GM12878 (cell line): ENCODE data around the gene NPRL2. TPM values are rescaled to one million over a fixed set of nuclear protein-coding genes. Genes with fewer than 3 reads are reported as not detected.

Source experiments
- ATAC-seq: fragments of 200-7000 bp; cut with Tn5 transposase; 3 replicates; pipeline ENCODE4 v1.9.1; 2020; ENCODE audit warnings: mild to moderate bottlenecking, moderate library complexity
- BruUV-seq: library from RNA; stranded (reverse); fragments of 400-500 nt; replicated peaks from 2 replicates; lab custom pipeline; 2021; lab: Mats Ljungman, UMichigan
- CTCF ChIA-PET: fragments of 300-600 bp; sonication (Branson Sonifier 250); formaldehyde crosslinking; extraction: SDS; loops from one replicate; lab custom pipeline; 2021; ENCODE audit warnings: inconsistent platforms; lab: Yijun Ruan, JAX
- POLR2A ChIA-PET: fragments of 350-600 bp; formaldehyde crosslinking; extraction: SDS; loops from one replicate; lab custom pipeline; 2021; ENCODE audit warnings: inconsistent platforms; lab: Charles Lee
- RAD21 ChIA-PET: fragments of 300-600 bp; sonication (Branson Sonifier 250); formaldehyde crosslinking; loops from one replicate; lab custom pipeline; 2023; ENCODE audit warnings: antibody characterized with exemption; ENCODE audit not compliant: unreplicated experiment; lab: Charles Lee
- SMC1A ChIA-PET: fragments of 300-600 bp; sonication (Branson Sonifier 250); formaldehyde crosslinking; loops from one replicate; lab custom pipeline; 2023; ENCODE audit not compliant: unreplicated experiment, uncharacterized antibody; lab: Charles Lee
- DNase-seq: peaks from one replicate; pipeline ENCODE4 v3.0.0-alpha.2; 2011; ENCODE audit warnings: low read depth, low spot score
- FAIRE-seq: peaks from 3 replicates; lab custom pipeline; 2011; peaks lifted over from hg19 to GRCh38; lab: Jason Lieb, UNC
- H2AFZ ChIP-seq: 2 replicates; pipeline ENCODE4 v1.6.0; 2011; ENCODE audit warnings: low read depth, low read length, control low read depth; ENCODE audit not compliant: control insufficient read depth
- H3K27ac ChIP-seq: 2 replicates; pipeline ENCODE4 v1.5.1; 2011; ENCODE audit warnings: control low read depth; ENCODE audit not compliant: control insufficient read depth, insufficient read depth
- H3K27me3 ChIP-seq, 2 experiments: replicated peaks in 1 of 2; 2 replicates each; pipeline versions ENCODE4 v1.6.0 to v1.6.1; 2011; ENCODE audit warnings: low read length in 1 of 2; ENCODE audit not compliant: control insufficient read depth in 2 of 2, insufficient read depth in 2 of 2
- H3K36me3 ChIP-seq, 2 experiments: 2 replicates each; pipeline ENCODE4 v1.5.1; 2011; ENCODE audit warnings: low read length in 1 of 2; ENCODE audit not compliant: control insufficient read depth in 2 of 2, insufficient read depth in 2 of 2
- H3K4me1 ChIP-seq: 2 replicates; pipeline ENCODE4 v1.6.1; 2011; ENCODE audit warnings: mild to moderate bottlenecking, low read length, moderate library complexity, mixed read lengths; ENCODE audit not compliant: control insufficient read depth, insufficient read depth
- H3K4me2 ChIP-seq: 2 replicates; pipeline ENCODE4 v1.6.0; 2011; ENCODE audit warnings: control low read depth; ENCODE audit not compliant: control insufficient read depth, insufficient read depth
- H3K4me3 ChIP-seq: fragments of 200-600 bp; sonication (generic); 2 replicates; pipeline ENCODE4 v1.5.1; 2016
- H3K79me2 ChIP-seq: 2 replicates; pipeline ENCODE4 v1.6.0; 2011; ENCODE audit warnings: low read length; ENCODE audit not compliant: control insufficient read depth, insufficient read depth
- H3K9ac ChIP-seq: 2 replicates; pipeline ENCODE4 v1.8.0; 2011; ENCODE audit warnings: low read length, control low read depth, mixed read lengths; ENCODE audit not compliant: control insufficient read depth, insufficient read depth
- H3K9me3 ChIP-seq: replicated peaks from 3 replicates; pipeline ENCODE4 v1.5.1; 2011; ENCODE audit warnings: mild to moderate bottlenecking, low read length; ENCODE audit not compliant: control insufficient read depth, insufficient read depth
- H4K20me1 ChIP-seq: 2 replicates; pipeline ENCODE4 v1.6.0; 2011; ENCODE audit not compliant: control insufficient read depth, insufficient read depth
- IKZF1 ChIP-seq: fragments of 450-650 bp; conservative IDR thresholded peaks from 2 replicates; pipeline ENCODE4 v1.6.1; 2017; ENCODE audit warnings: antibody characterized with exemption, mild to moderate bottlenecking
- NRF1 ChIP-seq: conservative IDR thresholded peaks from 2 replicates; pipeline ENCODE4 v1.6.1; 2011; ENCODE audit warnings: mild to moderate bottlenecking, low read depth, low read length, improper control_type of control experiment
- SIN3A ChIP-seq: IDR thresholded peaks from 2 replicates; pipeline ENCODE4 v1.6.1; 2012; ENCODE audit warnings: low read depth, low read length, improper control_type of control experiment
- STAT1 ChIP-seq: fragments of 450-650 bp; conservative IDR thresholded peaks from 2 replicates; pipeline ENCODE4 v1.6.1; 2014; ENCODE audit warnings: antibody characterized with exemption, mild to moderate bottlenecking
- STAT3 ChIP-seq: IDR thresholded peaks from 2 replicates; pipeline ENCODE4 v1.6.1; 2011; ENCODE audit warnings: low read depth, low read length, improper control_type of control experiment
- USF2 ChIP-seq: IDR thresholded peaks from 2 replicates; pipeline ENCODE4 v1.6.1; 2011; ENCODE audit warnings: low read depth, low read length, improper control_type of control experiment, borderline replicate concordance
- ZZZ3 ChIP-seq: IDR thresholded peaks from 2 replicates; pipeline ENCODE4 v1.6.1; 2011; ENCODE audit warnings: low read depth; ENCODE audit not compliant: control insufficient read depth, insufficient read length
- in situ Hi-C: fragments of 300-500 bp; cut with MboI; formaldehyde crosslinking; loops from 9 replicates; pipeline ENCODE4 v1.14.3; 2018; ENCODE audit warnings: mixed read lengths
- intact Hi-C: fragments of 100-400 bp; cut with micrococcal nuclease; formaldehyde crosslinking; loops from one replicate; pipeline ENCODE4 v1.14.2; 2022; ENCODE audit not compliant: unreplicated experiment
- polyA plus RNA-seq, 11 experiments: library from polyadenylated mRNA; depleted of rRNA in 4 of 11; unstranded in 6 of 11; stranded (reverse) in 5 of 11; fragments of >200 nt; fragmentation: Nextera tagmentation in 4 of 11; fragmentation: Illumina TruSeq in 1 of 11; extraction: Ambion mirVana in 4 of 11; extraction: Trizol in 1 of 11; gene quantifications; 1 replicate in 1 of 11; 2 replicates in 10 of 11; pipeline versions ENCODE4 v1.2.1 to v1.2.3, GENCODE V29; 2011 to 2016; ENCODE audit warnings: inconsistent platforms in 2 of 11, missing spikeins in 2 of 11, low read depth in 1 of 11
- total RNA-seq, 4 experiments: library from RNA; depleted of rRNA in 3 of 4; stranded (reverse); fragments of >200 nt in 3 of 4; fragmentation: Illumina TruSeq in 1 of 4; extraction: Trizol in 1 of 4; gene quantifications; 2 replicates each; pipeline versions ENCODE4 v1.2.1 to v1.2.3, GENCODE V29; 2013 to 2021
- TF ChIP-seq, protein P1 (sequence below): fragments of 450-650 bp; IDR thresholded peaks from 2 replicates; pipeline ENCODE4 v1.6.1; 2018; ENCODE audit warnings: mild to moderate bottlenecking, low read depth, moderate library complexity; ENCODE audit not compliant: partially characterized antibody
- TF ChIP-seq, protein P2 (sequence below): fragments of 150-350 bp; IDR thresholded peaks from 2 replicates; pipeline ENCODE4 v1.6.1; 2016; ENCODE audit warnings: low read depth, low read length

The NPRL2 gene
- total and polyA plus RNA-seq, 10 of the 15 experiments (the other 5 are each of a cell fraction or from before 2014, with no cell fraction given): 17.8 to 54.2 (median 32.9) TPM

DNA sequence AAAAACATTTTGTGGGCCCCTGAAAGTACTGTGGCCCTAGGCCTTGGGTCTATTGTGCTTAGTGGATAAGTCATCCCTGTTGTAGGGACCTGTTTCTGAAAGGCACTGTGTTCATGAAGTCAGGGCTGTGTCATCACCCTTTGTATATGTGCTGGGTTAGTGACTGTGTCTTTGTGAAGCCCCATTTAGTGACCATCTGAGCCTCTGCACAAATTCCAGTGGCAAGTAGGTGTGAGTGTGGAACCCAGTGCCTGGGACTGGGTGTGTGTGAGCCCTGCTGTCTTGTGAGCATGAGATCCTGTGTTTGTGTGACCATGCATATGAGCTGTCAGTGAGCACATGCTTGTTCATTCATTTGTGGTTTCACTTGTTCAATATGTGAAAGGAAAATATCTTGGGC is 46.0 kb downstream of the NPRL2 start:
- TF ChIP-seq, protein P1, sequence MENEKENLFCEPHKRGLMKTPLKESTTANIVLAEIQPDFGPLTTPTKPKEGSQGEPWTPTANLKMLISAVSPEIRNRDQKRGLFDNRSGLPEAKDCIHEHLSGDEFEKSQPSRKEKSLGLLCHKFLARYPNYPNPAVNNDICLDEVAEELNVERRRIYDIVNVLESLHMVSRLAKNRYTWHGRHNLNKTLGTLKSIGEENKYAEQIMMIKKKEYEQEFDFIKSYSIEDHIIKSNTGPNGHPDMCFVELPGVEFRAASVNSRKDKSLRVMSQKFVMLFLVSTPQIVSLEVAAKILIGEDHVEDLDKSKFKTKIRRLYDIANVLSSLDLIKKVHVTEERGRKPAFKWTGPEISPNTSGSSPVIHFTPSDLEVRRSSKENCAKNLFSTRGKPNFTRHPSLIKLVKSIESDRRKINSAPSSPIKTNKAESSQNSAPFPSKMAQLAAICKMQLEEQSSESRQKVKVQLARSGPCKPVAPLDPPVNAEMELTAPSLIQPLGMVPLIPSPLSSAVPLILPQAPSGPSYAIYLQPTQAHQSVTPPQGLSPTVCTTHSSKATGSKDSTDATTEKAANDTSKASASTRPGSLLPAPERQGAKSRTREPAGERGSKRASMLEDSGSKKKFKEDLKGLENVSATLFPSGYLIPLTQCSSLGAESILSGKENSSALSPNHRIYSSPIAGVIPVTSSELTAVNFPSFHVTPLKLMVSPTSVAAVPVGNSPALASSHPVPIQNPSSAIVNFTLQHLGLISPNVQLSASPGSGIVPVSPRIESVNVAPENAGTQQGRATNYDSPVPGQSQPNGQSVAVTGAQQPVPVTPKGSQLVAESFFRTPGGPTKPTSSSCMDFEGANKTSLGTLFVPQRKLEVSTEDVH: no peak
- TF ChIP-seq USF2 (no peak), STAT1 (no peak), ZZZ3 (no peak), SIN3A (no peak), STAT3 (no peak), IKZF1 (no peak), NRF1 (no peak)
- TF ChIP-seq, protein P2, sequence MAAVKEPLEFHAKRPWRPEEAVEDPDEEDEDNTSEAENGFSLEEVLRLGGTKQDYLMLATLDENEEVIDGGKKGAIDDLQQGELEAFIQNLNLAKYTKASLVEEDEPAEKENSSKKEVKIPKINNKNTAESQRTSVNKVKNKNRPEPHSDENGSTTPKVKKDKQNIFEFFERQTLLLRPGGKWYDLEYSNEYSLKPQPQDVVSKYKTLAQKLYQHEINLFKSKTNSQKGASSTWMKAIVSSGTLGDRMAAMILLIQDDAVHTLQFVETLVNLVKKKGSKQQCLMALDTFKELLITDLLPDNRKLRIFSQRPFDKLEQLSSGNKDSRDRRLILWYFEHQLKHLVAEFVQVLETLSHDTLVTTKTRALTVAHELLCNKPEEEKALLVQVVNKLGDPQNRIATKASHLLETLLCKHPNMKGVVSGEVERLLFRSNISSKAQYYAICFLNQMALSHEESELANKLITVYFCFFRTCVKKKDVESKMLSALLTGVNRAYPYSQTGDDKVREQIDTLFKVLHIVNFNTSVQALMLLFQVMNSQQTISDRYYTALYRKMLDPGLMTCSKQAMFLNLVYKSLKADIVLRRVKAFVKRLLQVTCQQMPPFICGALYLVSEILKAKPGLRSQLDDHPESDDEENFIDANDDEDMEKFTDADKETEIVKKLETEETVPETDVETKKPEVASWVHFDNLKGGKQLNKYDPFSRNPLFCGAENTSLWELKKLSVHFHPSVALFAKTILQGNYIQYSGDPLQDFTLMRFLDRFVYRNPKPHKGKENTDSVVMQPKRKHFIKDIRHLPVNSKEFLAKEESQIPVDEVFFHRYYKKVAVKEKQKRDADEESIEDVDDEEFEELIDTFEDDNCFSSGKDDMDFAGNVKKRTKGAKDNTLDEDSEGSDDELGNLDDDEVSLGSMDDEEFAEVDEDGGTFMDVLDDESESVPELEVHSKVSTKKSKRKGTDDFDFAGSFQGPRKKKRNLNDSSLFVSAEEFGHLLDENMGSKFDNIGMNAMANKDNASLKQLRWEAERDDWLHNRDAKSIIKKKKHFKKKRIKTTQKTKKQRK: no peak
- Histone ChIP-seq H4K20me1 (no peaks in the 10 kb centered on the region), H3K4me3 (no peak overlapping the region), H3K36me3 (no peaks in the 10 kb centered on the region), H3K27ac (no peak overlapping the region), H3K9me3 (no peaks in the 10 kb centered on the region), H3K9ac (no peak overlapping the region), H3K4me1 (no peaks in the 10 kb centered on the region; the same call in 1 of the 2 replicates), H3K27me3 (no peaks in the 10 kb centered on the region), H2AFZ (no peak overlapping the region), H3K79me2 (0 out of 2 replicates have a peak, but pooled peaks cover 2% of the 10 kb centered on the region), H3K4me2 (no peak overlapping the region)
- no peak for DNase-seq
- CTCF ChIA-PET: interaction anchor here (2.1 kb wide), 1 partner anchor 19 kb away, joined by 11 read pairs; no protein-coding TSS in a partner anchor
- SMC1A ChIA-PET: interaction anchor here (0.6 kb wide), 1 partner anchor 70 kb away, joined by 3 read pairs; no protein-coding TSS in a partner anchor
- intact Hi-C loops: no loop called here
- in situ Hi-C loops: no loop called here
- POLR2A ChIA-PET: no interaction called here
- ATAC-seq: no peak
- FAIRE-seq: no peak
- no TSS peak for BruUV-seq
- RAD21 ChIA-PET: no interaction called here
